Superior temporal gyrus (tissue), 1 donor: Measurements from ENCODE around the gene RAET1L.
"Not testable (repeated sequence)": the region's sequence is repeated elsewhere in the genome, so short reads cannot be mapped to it uniquely, and the experiment has no call there.

Experiments used
- DNase-seq: peaks from one replicate; pipeline ENCODE4 v3.0.0-alpha.2; 2016; ENCODE audit errors: extremely low spot score

The RAET1L gene

GRCh38 chr6:150044621-150045145 lies 19.4 kb upstream of the RAET1L start:
- no peak for DNase-seq

GRCh38 chr6:150043501-150044412 lies 18.4 kb upstream of the RAET1L start:
- DNase-seq: no peak

- no peak for DNase-seq
These were observed 17.8 kb upstream of the RAET1L start for GRCh38 chr6:150043096-150043495.

GRCh38 chr6:150038202-150039062 lies 13.1 kb upstream of the RAET1L start:
- no peak for DNase-seq

- no peak for DNase-seq
These were observed 12.3 kb upstream of the RAET1L start for GRCh38 chr6:150037526-150038201.

GRCh38 chr6:150036081-150036480 lies 10.7 kb upstream of the RAET1L start:
- no peak for DNase-seq

GRCh38 chr6:150033207-150033771 lies 8.0 kb upstream of the RAET1L start:
- no peak for DNase-seq

- DNase-seq: no peak
These were observed 7.3 kb upstream of the RAET1L start for GRCh38 chr6:150032598-150032997.

- DNase-seq: no peak
These were observed 5.3 kb upstream of the RAET1L start for GRCh38 chr6:150030611-150031010.

GRCh38 chr6:150029749-150030148 lies 4.4 kb upstream of the RAET1L start:
- DNase-seq: no peak

- DNase-seq: no peak
These were observed 3.9 kb upstream of the RAET1L start for GRCh38 chr6:150029276-150029675.

- no peak for DNase-seq
These were observed 3.5 kb upstream of the RAET1L start for GRCh38 chr6:150028799-150029198.

GRCh38 chr6:150027806-150028565 lies 2.7 kb upstream of the RAET1L start:
- DNase-seq: no peak

GRCh38 chr6:150026976-150027805 lies 1.9 kb upstream of the RAET1L start:
- no peak for DNase-seq

GRCh38 chr6:150024646-150025155 lies 631 bp downstream of the RAET1L start:
- DNase-seq: no peak

GRCh38 chr6:150024021-150024420 lies 1.3 kb downstream of the RAET1L start:
- DNase-seq: not testable (repeated sequence)

GRCh38 chr6:150021870-150022269 lies 3.5 kb downstream of the RAET1L start:
- DNase-seq: not testable (repeated sequence)

- no peak for DNase-seq
These were observed 6.3 kb downstream of the RAET1L start for GRCh38 chr6:150018846-150019580.

GRCh38 chr6:150017186-150017521 lies 8.2 kb downstream of the RAET1L start:
- not testable (repeated sequence) for DNase-seq
